ENCODE data around the gene KREMEN1. TPM values are rescaled to one million over a fixed set of nuclear protein-coding genes. Genes with fewer than 3 reads are reported as not detected.

The KREMEN1 gene
- total and polyA plus RNA-seq, 9 of the 15 experiments (the other 6 are each of a cell fraction or from before 2014, with no cell fraction given): 0.69 to 11.5 (median 4.3) TPM

GRCh38 chr22:29152954-29153719, 80.3 kb downstream of the KREMEN1 start (continued):
- peak; percentile 95 for TF ChIP-seq REST (IDR thresholded peaks at IDR 0.05; ENCODE audit: borderline replicate concordance)
- no peak for TF ChIP-seq REST (CRISPR knock-in tag; IDR thresholded peaks at IDR 0.05; ENCODE audit: low read depth)
- no peak; the same call in 1 of the 2 replicates for TF ChIP-seq SUPT5H (IDR thresholded peaks at IDR 0.05)
- no peak for TF ChIP-seq SLC30A9 (CRISPR knock-in tag; IDR thresholded peaks at IDR 0.05)
- TF ChIP-seq NBN (IDR thresholded peaks at IDR 0.05; ENCODE audit: low read depth): no peak
- no peak for TF ChIP-seq TGIF2 (CRISPR knock-in tag; IDR thresholded peaks at IDR 0.05)
- no peak for TF ChIP-seq SIN3B (IDR thresholded peaks at IDR 0.05; ENCODE audit: low read depth)
- no peak for TF ChIP-seq MLX (CRISPR knock-in tag; conservative IDR thresholded peaks at IDR 0.05)
- TF ChIP-seq CXXC5 (CRISPR knock-in tag; IDR thresholded peaks at IDR 0.05): peak; percentile 40; the same call in 1 of the 2 replicates
- no peak for TF ChIP-seq ZNF696 (CRISPR knock-in tag; conservative IDR thresholded peaks at IDR 0.05)
- TF ChIP-seq NFXL1 (CRISPR knock-in tag; IDR thresholded peaks at IDR 0.05): peak; percentile 88; the same call in 1 of the 2 replicates
- TF ChIP-seq CSDE1 (IDR thresholded peaks at IDR 0.05): no peak
- 0 out of 2 replicates have a peak, but pooled peaks have one; percentile 30 for TF ChIP-seq HOMEZ (CRISPR knock-in tag; IDR thresholded peaks at IDR 0.05)
- 0 out of 2 replicates have a peak, but pooled peaks have one; percentile 19 for TF ChIP-seq ARID1B (IDR thresholded peaks at IDR 0.05)
- peak; percentile 79 for TF ChIP-seq BRD9 (IDR thresholded peaks at IDR 0.05; ENCODE audit: low read depth, partially characterized antibody)
- TF ChIP-seq RFX7 (CRISPR knock-in tag; IDR thresholded peaks at IDR 0.05): no peak
- TF ChIP-seq NR4A1 (CRISPR knock-in tag; IDR thresholded peaks at IDR 0.05): peak; percentile 56; the same call in 1 of the 2 replicates
- TF ChIP-seq NR4A1 (tag; IDR thresholded peaks at IDR 0.05): peak; percentile 98
- TF ChIP-seq SMARCA4 (IDR thresholded peaks at IDR 0.05): no peak
- TF ChIP-seq RBM15 (IDR thresholded peaks at IDR 0.05; ENCODE audit: insufficient read depth, low read length): no peak
